Neural progenitor cell (in vitro differentiated cells): ENCODE results near the gene IRF2BP2. TPM values are rescaled to one million over a fixed set of nuclear protein-coding genes. Genes with fewer than 3 reads are reported as not detected.
A peak's percentile ranks its signal among the peaks of the same experiment; 100 is the strongest.

Experiments
- DNase-seq: peaks from one replicate; pipeline ENCODE4 v3.0.0-alpha.2; 2016; ENCODE audit warnings: low spot score
- H2AFZ ChIP-seq: fragments of 200-600 bp; sonication (generic); replicated peaks from 2 replicates; pipeline ENCODE4 v1.6.1; 2016; ENCODE audit warnings: antibody characterized with exemption
- H3F3A ChIP-seq: fragments of 200-600 bp; sonication (generic); 2 replicates; pipeline ENCODE4 v1.6.1; 2016; ENCODE audit warnings: antibody characterized with exemption, low read depth
- H3K27ac ChIP-seq: fragments of 200-600 bp; sonication (generic); 2 replicates; pipeline ENCODE4 v1.5.1; 2016; ENCODE audit warnings: mild to moderate bottlenecking
- H3K27me3 ChIP-seq: fragments of 200-600 bp; sonication (generic); 2 replicates; pipeline ENCODE4 v1.6.1; 2016; ENCODE audit warnings: mild to moderate bottlenecking, moderate library complexity
- H3K36me3 ChIP-seq: fragments of 200-600 bp; sonication (generic); 2 replicates; pipeline ENCODE4 v1.5.1; 2016
- H3K4me1 ChIP-seq: fragments of 200-600 bp; sonication (generic); 2 replicates; pipeline ENCODE4 v1.6.1; 2016; ENCODE audit warnings: mixed run types
- H3K4me2 ChIP-seq: fragments of 200-600 bp; sonication (generic); 2 replicates; pipeline ENCODE4 v1.6.1; 2016
- H3K4me3 ChIP-seq: fragments of 200-600 bp; sonication (generic); 2 replicates; pipeline ENCODE4 v1.5.1; 2016
- H3K79me2 ChIP-seq: fragments of 200-600 bp; sonication (generic); 2 replicates; pipeline ENCODE4 v1.6.1; 2016; ENCODE audit warnings: low read depth
- H3K9ac ChIP-seq: fragments of 200-600 bp; sonication (generic); 2 replicates; pipeline ENCODE4 v1.6.1; 2016
- H3K9me3 ChIP-seq: fragments of 200-600 bp; sonication (generic); 2 replicates; pipeline ENCODE4 v1.5.1; 2016; ENCODE audit warnings: low read depth
- H4K20me1 ChIP-seq: fragments of 200-600 bp; sonication (generic); 2 replicates; pipeline ENCODE4 v1.6.1; 2016; ENCODE audit warnings: low read depth
- H3K27ac Mint-ChIP-seq: 3 replicates; pipeline ENCODE4 v1.8.0; 2021; ENCODE audit warnings: mixed read lengths
- H3K27me3 Mint-ChIP-seq: 2 replicates; pipeline ENCODE4 v1.8.0; 2022; ENCODE audit warnings: low read depth, mild to moderate bottlenecking, inconsistent platforms, moderate library complexity, mixed read lengths; ENCODE audit not compliant: insufficient read depth
- H3K36me3 Mint-ChIP-seq: 3 replicates; pipeline ENCODE4 v1.8.0; 2021; ENCODE audit warnings: mixed read lengths
- H3K4me1 Mint-ChIP-seq: 3 replicates; pipeline ENCODE4 v1.8.0; 2021; ENCODE audit warnings: mixed read lengths
- H3K4me3 Mint-ChIP-seq: 3 replicates; pipeline ENCODE4 v1.8.0; 2021; ENCODE audit warnings: mild to moderate bottlenecking, moderate library complexity, mixed read lengths
- H3K9me3 Mint-ChIP-seq: 3 replicates; pipeline ENCODE4 v1.8.0; 2020; ENCODE audit warnings: mixed read lengths
- CTCF ChIP-seq: fragments of 200-600 bp; sonication (generic); IDR thresholded peaks from 2 replicates; pipeline ENCODE4 v1.5.1; 2017; ENCODE audit warnings: antibody characterized with exemption, mild to moderate bottlenecking
- EZH2 ChIP-seq: fragments of 200-600 bp; sonication (generic); IDR thresholded peaks from 2 replicates; pipeline ENCODE4 v1.6.1; 2017; ENCODE audit warnings: antibody characterized with exemption, mild to moderate bottlenecking, moderate library complexity
- EZH2phosphoT487 ChIP-seq: fragments of 200-600 bp; sonication (generic); IDR thresholded peaks from 2 replicates; pipeline ENCODE4 v1.6.1; 2017; ENCODE audit warnings: antibody characterized with exemption
- total RNA-seq: library from RNA; depleted of rRNA; stranded (reverse); fragments of >200 nt; gene quantifications from 2 replicates; pipeline ENCODE4 v1.2.3, GENCODE V29; 2015; ENCODE audit warnings: low replicate concordance

Gene IRF2BP2
- total RNA-seq, 1 donor from 2014 or later: 22.9 TPM

- DNase-seq: no peak
- peaks cover 31% of the 10 kb centered on the region for H3F3A ChIP-seq
- TF ChIP-seq CTCF (no peak), EZH2 (no peak), EZH2phosphoT487 (no peak)
- peaks cover 52% of the 10 kb centered on the region for H3K4me1 Mint-ChIP-seq
- H3K27me3 ChIP-seq: no peaks in the 10 kb centered on the region
- peaks cover 3% of the 10 kb centered on the region for H3K36me3 Mint-ChIP-seq
- H2AFZ ChIP-seq: no peak overlapping the region
- no peak overlapping the region for H3K4me2 ChIP-seq
- peaks cover 3% of the 10 kb centered on the region for H3K9me3 Mint-ChIP-seq
- no peaks in the 10 kb centered on the region for H4K20me1 ChIP-seq
- H3K9ac ChIP-seq: no peak overlapping the region
- H3K27ac Mint-ChIP-seq: no peak overlapping the region
- no peaks in the 10 kb centered on the region for H3K36me3 ChIP-seq
- peaks cover 3% of the 10 kb centered on the region for H3K79me2 ChIP-seq
- no peak overlapping the region for H3K4me3 ChIP-seq
- H3K27me3 Mint-ChIP-seq: peaks cover 7% of the 10 kb centered on the region
- H3K9me3 ChIP-seq: no peaks in the 10 kb centered on the region
- no peak overlapping the region for H3K27ac ChIP-seq
- H3K4me1 ChIP-seq: peaks cover 33% of the 10 kb centered on the region
- H3K4me3 Mint-ChIP-seq: no peak overlapping the region
Observed at GRCh38 chr1:234614081-234614489, 4.1 kb upstream of the IRF2BP2 start.

DNA sequence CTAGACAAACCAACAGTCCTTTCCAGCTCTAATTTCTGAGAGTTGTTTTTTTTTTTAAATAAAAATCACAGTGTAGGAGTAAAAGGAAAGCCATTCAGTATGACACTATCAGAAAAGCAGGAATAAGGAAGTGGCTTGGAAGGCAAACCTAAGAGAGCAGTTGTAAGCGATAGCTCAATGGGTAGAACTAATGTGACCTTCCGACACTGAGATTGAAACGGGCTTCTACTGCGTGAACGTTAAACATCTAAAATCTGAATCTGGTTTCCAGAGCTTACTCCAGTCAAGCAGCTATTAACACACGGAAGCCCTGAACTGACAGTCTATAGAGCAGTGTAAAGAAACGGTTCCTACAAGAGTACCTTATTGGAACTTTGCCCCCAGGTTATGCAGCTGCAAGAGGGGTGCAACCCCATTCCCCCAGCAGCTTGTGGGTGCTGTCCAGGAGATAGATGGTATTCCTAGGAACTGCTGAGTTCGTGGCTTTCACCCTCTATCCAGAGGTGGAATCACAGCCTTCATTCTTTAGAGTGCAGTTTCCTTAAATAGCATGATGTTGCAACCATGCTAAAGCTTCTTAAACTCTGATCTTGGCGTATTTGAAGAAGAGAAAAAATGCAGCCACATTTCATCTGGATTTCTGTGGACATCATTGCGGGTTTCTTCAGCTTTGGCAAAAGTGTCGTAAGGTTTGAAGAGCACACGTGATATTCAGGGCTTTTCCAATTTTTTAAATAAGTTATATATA is 3.3 kb upstream of the IRF2BP2 start:
- Histone ChIP-seq H3K4me1 (peaks cover 26% of the 10 kb centered on the region), H3K9ac (no peak overlapping the region), H3F3A (peaks cover 31% of the 10 kb centered on the region), H2AFZ (no peak overlapping the region), H3K79me2 (peaks cover 10% of the 10 kb centered on the region), H3K27ac (no peak overlapping the region), H3K4me2 (no peak overlapping the region), H3K9me3 (no peaks in the 10 kb centered on the region), H3K4me3 (no peak overlapping the region), H3K36me3 (no peaks in the 10 kb centered on the region), H4K20me1 (peaks cover 5% of the 10 kb centered on the region), H3K27me3 (no peaks in the 10 kb centered on the region)
- H3K36me3 Mint-ChIP-seq: peaks cover 3% of the 10 kb centered on the region
- no peak overlapping the region for H3K4me3 Mint-ChIP-seq
- no peak for DNase-seq
- H3K27me3 Mint-ChIP-seq: peaks cover 7% of the 10 kb centered on the region
- H3K4me1 Mint-ChIP-seq: peaks cover 49% of the 10 kb centered on the region
- peaks cover 3% of the 10 kb centered on the region for H3K9me3 Mint-ChIP-seq
- TF ChIP-seq CTCF (no peak), EZH2 (no peak), EZH2phosphoT487 (no peak)
- peak overlapping the region; percentile 98 for H3K27ac Mint-ChIP-seq

- Histone ChIP-seq H3K79me2 (peaks cover 18% of the 10 kb centered on the region), H3K27ac (no peak overlapping the region), H3K27me3 (no peaks in the 10 kb centered on the region), H3K4me2 (peak overlapping the region; percentile 3), H4K20me1 (peaks cover 13% of the 10 kb centered on the region), H3K9me3 (no peaks in the 10 kb centered on the region), H3K36me3 (no peaks in the 10 kb centered on the region), H3K4me3 (no peak overlapping the region), H3F3A (peaks cover 36% of the 10 kb centered on the region), H2AFZ (no peak overlapping the region), H3K9ac (no peak overlapping the region), H3K4me1 (peaks cover 24% of the 10 kb centered on the region)
- TF ChIP-seq EZH2 (no peak), CTCF (no peak), EZH2phosphoT487 (no peak)
- Mint-ChIP-seq H3K36me3 (peaks cover 11% of the 10 kb centered on the region), H3K4me3 (peak overlapping the region; percentile 85), H3K27ac (peak overlapping the region; percentile 98), H3K9me3 (peaks cover 3% of the 10 kb centered on the region), H3K4me1 (peaks cover 52% of the 10 kb centered on the region), H3K27me3 (peaks cover 12% of the 10 kb centered on the region)
- DNase-seq: peak; percentile 45
Observed at GRCh38 chr1:234612352-234613127, 2.6 kb upstream of the IRF2BP2 start.
